ENCODE data around the gene MLIP.

Gene MLIP

GRCh38 chr6:54308289-54308985, 197.2 kb downstream of the MLIP start, which contains the start of gene TINAG:
Gene TINAG (plus strand): TSS chr6:54308441. CDS start chr6:54308551, 110 bp downstream.
- TF ChIP-seq CTCF (IDR thresholded peaks at IDR 0.05; ENCODE audit: insufficient read depth, low read depth, low read length, missing control alignments) = no peak
- H3K4me3 ChIP-seq (ENCODE audit: low read depth, low read length) = no peak within 1 kb of the TSS
- DNase-seq (ENCODE audit: low read depth) = no peak

GRCh38 chr6:54308986-54309315, 197.7 kb downstream of the MLIP start:
- TF ChIP-seq CTCF (IDR thresholded peaks at IDR 0.05; ENCODE audit: insufficient read depth, low read depth, low read length, missing control alignments) = no peak
- H3K4me3 ChIP-seq (ENCODE audit: low read depth, low read length) = no peak overlapping the region
- no peak for DNase-seq (ENCODE audit: low read depth)

GRCh38 chr6:54310377-54311152, 199.3 kb downstream of the MLIP start:
- no peak for TF ChIP-seq CTCF (IDR thresholded peaks at IDR 0.05; ENCODE audit: insufficient read depth, low read depth, low read length, missing control alignments)
- DNase-seq (ENCODE audit: low read depth) = no peak
- no peak overlapping the region for H3K4me3 ChIP-seq (ENCODE audit: low read depth, low read length)

- no peak for TF ChIP-seq CTCF (IDR thresholded peaks at IDR 0.05; ENCODE audit: insufficient read depth, low read depth, low read length, missing control alignments)
- no peak overlapping the region for H3K4me3 ChIP-seq (ENCODE audit: low read depth, low read length)
- no peak for DNase-seq (ENCODE audit: low read depth)
Observed at GRCh38 chr6:54315656-54316055, 204.4 kb downstream of the MLIP start.
